Measurements from ENCODE around the gene SLAMF6.
A peak's percentile ranks its signal among the peaks of the same experiment; 100 is the strongest.
"Not testable (repeated sequence)": the region's sequence is repeated elsewhere in the genome, so short reads cannot be mapped to it uniquely, and the experiment has no call there.

SLAMF6 gene

GRCh38 chr1:160500321-160500990 is 22.6 kb downstream of the SLAMF6 start:
- DNase-seq: no peak

DNA sequence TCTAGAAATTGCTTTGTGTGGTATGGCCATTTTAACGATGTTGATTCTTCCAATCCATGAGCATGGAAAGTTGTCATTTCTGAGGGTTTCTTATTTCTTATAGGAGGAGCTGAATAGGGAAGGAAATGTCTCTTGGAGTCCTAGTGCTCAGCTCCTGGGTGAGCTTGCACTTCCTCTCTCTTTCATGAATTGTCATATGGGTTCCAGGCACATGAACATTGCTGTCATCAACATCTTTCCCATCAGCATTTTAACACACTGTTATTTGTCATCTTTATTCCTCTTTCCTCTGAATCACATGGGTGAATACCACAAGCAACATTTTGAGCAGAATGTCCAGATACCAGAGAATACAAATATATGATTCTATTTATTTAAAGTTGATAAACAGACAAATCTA is 23.4 kb downstream of the SLAMF6 start:
- DNase-seq: no peak

DNA sequence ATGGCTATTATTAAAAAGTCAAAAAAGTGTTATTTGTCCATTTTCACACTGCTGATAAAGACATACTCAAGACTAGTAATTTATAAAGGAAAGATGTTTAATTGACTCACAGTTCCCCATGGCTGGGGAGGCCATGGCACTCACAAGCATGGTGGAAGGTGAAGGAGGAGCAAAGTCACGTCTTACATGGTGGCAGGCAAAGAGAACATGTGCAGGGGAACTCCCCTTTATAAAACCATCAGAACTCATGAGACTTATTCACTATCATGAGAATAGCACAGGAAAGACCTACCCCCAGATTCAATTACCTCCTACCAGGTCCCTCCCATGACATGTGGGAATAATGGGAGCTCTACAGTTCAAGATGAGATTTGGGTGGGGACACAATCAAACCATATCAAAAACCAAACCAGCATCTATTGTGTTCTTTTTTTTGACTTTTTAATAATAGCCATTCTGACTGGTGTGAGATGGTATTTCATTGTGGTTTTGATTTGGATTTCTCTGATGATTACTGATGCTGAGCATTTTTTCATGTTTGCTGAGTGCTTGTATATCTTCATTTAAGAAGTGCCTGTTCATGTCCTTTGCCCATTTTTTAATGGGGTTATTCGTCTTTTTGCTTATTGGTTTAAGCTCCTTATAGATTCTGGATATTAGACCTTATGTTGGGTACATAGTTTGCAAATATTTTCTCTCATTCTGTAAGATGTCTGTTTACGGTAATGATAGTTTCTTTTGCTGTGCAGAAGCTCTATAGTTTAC is 24.6 kb downstream of the SLAMF6 start:
- DNase-seq: not testable (repeated sequence)

GRCh38 chr1:160496334-160496733 is 26.7 kb downstream of the SLAMF6 start:
- no peak for DNase-seq

DNA sequence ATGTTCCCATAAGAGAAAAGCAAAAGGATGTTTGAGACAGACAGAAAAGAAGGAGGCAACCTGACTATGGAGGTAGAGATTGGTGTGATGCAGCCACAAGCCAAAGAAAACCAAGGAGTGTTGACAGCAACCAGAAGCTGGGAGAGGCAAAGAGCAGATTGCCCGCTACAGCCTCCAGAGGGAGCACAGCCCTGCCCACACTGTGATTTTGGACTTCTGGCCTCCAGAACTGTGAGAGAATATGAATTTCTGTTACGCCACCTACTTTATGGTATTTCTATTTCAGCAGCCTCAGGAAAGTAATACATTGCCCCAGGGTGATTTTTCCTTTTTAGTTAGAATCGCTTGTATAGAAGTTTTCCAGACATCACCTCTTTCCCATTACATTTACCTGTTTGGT is 28.4 kb downstream of the SLAMF6 start:
- no peak for DNase-seq

DNA sequence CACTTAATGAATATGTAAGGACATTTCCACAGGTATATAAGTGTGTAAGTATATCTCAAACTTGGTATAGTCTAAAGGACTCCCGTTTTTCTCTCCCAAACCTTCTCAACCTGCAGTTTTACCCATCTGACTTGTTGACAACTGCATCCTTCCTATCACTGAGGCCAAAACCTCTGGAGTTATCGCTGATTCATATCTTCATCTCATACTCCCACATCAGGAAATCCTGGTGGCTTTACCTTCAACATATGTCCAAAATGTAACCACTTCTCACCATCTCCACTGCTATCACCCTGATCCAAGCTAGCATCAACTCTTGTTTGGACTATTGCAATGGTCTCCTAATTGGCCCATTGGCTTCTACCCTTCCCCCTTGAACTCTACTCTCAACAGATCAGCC is 30.4 kb downstream of the SLAMF6 start:
- DNase-seq: no peak

GRCh38 chr1:160491981-160492380 is 31.1 kb downstream of the SLAMF6 start:
- DNase-seq: no peak

DNA sequence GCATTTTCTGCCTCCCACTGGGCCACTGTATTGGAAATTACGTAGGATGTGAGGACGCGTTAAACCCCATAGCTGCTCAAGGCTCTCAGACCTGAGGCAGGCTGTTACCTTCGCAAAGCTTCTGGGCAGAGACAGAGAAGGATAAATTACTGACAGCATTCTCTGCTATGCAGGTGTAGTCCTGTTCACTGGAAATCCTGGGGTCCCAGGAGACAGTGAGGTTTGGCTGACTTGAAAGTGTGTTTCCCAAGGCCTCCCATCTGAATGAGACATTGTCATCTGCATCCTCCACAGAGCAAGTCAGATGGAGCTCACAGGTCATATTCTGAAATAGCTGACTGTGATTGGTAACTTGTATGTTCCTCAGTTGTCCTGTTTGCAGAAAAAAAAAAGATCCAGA is 32.0 kb downstream of the SLAMF6 start:
- no peak for DNase-seq

- no peak for DNase-seq
These were observed 33.4 kb downstream of the SLAMF6 start for GRCh38 chr1:160489513-160490261.

DNA sequence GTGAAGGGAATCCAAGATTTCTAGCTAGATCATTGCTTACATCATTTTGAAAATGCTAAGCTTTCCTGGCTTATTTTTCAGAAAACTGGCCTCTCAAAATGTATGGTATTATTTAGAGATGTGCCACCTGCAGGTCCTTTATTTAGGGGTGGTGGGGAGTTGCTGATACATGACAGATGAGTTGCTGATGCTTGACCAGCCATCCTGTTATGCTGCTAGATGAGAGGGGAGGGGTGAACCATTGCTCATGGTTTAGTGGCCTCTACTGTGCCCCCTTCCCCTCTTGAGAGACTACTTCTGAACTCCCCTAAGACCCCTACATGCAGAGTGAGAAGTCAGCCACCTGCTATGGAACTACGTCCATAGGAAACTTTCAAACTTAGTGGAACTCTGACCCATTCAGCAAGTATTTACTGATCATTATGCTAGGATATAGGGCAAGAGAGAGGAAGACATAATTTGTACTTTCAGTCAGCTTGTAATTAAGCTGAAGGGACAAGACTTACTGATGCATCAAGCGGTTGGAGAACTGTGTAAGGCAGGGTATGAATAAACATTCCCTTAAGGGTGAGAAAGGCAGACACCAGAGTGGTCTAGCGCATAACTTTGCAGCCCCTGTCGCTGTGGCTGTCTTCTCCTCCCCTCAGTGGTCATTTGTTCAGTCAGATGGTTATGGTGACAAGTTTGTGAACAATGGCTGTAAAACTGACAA is 34.6 kb downstream of the SLAMF6 start:
- DNase-seq: no peak

DNA sequence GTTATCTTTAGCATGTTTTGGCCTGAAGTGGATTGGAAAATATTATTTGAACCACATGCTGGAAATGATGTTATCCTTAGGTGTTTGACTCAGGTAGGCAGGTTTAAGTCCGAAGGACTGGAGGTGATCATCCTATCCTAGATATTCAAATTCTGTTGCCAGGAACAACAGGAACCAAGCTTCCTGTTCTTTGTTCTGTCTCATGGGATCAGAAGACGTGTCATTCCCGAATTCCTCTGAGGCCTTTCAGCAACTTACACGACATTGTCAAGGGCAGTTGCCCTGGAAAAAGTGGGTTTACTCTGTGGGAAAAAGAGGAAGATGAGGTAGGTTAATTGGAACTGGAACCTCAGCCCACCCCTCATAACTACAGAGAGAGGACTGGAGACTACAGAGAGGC is 36.6 kb downstream of the SLAMF6 start:
- DNase-seq: no peak

DNA sequence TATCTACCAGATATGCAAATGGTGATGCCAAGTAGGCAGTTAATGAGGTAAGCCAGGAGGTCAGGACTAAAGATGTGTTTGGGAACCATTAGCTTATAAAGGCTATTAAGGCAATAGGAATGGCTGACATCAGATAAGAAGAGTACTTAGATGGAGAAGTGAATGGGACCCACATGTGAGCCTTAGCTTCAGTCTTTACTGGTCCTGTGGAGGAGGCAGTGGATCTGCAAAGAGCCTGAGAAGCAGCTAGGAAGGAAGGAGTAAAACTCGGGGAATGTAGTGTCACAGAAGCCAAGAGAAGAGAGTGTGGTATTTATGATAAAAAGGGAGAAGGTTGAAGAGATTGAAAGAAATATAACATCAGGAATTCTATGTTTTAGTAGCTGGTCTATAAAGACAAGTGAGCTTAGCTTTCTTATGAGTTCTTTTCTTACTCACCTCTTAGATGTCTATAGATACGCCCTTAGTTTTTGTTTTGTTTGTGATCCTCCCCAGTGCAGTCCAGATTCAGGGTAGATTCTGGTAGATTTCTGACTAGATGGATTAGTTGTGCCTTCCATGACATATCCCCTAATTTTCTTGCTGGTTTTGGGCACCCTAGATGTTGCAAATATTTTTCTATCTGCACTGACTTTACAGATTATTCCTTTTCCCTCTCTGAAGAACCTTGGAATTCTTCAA is 39.4 kb downstream of the SLAMF6 start:
- DNase-seq: no peak

- DNase-seq: no peak
These were observed 41.0 kb downstream of the SLAMF6 start for GRCh38 chr1:160481979-160482596.

- DNase-seq: peak; percentile 60
These were observed 42.3 kb downstream of the SLAMF6 start for GRCh38 chr1:160480781-160481180.

GRCh38 chr1:160479091-160479490 is 44.0 kb downstream of the SLAMF6 start:
- DNase-seq: not testable (repeated sequence)

- DNase-seq: no peak
These were observed 48.4 kb downstream of the SLAMF6 start for GRCh38 chr1:160474392-160475242.

DNA sequence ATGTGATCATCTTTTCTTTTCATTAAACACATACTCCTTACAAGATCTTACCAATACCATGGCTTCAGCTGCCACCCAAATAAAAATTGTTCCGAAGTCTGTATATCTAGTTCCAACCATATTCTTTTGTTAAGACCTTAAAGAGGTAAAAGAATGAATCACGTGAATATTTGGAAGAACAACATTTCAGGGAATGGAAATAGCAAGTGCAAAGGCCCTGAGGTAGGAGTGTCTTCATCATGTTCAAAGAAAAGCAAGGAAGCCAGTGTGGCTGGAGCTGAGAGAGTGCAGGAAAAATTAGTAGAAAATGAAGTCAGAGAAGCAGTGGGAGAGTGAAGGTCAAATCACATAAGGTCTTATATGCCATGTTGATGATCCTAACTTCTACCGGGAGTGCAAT is 50.9 kb downstream of the SLAMF6 start:
- no peak for DNase-seq

- no peak for DNase-seq
These were observed 51.8 kb downstream of the SLAMF6 start for GRCh38 chr1:160471253-160471652.

DNA sequence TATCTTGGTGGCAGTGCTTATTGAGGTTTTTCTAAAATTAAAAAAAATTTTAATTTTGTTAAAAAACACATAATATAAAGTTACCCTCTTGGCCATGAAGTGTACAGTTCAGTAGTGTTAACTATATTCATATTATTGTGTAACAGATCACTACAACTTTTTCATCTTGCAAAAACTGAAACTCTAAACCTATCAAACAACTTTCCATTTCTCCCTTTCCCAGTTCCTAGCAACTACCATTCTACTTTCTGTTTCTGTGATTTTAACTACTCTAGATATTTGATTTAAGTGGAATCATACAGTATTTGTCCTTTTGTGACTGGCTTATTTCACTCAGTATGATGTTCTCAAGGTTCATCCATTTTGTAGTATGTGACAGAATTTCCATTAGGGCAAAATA is 55.5 kb downstream of the SLAMF6 start:
- no peak for DNase-seq

- no peak for DNase-seq
These were observed 56.1 kb downstream of the SLAMF6 start for GRCh38 chr1:160466961-160467360.

DNA sequence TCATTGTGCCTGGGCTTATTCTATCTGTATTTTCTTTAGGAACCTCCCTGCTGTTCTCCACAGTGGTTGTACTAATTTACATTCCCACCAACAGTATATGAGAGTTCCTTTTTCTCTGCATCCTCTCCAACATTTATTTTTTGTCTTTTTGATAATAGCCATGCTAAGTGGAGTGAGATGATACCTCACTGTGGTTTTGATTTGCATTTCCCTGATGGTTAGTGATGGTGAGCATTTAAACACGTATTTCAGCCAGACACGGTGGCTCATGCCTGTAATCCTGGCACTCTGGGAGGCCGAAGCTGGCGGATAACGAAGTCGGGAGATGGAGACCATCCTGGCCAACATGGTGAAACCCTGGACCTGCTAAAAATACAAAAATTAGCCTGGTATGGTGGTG is 57.9 kb downstream of the SLAMF6 start:
- DNase-seq: no peak
